ENCODE measurements around the gene DKK1.

DNA sequence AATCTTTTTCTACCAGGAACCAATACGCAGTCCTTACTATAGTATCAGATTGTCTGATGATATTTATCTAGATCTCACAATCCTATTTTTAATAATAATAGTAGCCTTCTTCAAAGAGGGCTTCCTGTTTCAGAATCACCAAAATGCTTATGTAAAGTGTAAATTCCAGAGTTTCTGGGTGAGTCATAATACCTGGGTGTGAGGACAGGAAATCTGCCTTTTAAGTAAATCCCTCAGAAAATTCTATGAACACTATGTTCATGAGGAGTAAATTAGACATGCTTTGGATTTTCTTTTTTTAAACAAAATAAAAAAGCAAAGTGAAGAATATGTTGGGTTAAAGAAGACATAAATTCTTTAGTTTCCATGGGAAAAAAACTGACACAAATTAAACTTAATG is 20.5 kb downstream of the DKK1 start:
- TF ChIP-seq, protein P1, sequence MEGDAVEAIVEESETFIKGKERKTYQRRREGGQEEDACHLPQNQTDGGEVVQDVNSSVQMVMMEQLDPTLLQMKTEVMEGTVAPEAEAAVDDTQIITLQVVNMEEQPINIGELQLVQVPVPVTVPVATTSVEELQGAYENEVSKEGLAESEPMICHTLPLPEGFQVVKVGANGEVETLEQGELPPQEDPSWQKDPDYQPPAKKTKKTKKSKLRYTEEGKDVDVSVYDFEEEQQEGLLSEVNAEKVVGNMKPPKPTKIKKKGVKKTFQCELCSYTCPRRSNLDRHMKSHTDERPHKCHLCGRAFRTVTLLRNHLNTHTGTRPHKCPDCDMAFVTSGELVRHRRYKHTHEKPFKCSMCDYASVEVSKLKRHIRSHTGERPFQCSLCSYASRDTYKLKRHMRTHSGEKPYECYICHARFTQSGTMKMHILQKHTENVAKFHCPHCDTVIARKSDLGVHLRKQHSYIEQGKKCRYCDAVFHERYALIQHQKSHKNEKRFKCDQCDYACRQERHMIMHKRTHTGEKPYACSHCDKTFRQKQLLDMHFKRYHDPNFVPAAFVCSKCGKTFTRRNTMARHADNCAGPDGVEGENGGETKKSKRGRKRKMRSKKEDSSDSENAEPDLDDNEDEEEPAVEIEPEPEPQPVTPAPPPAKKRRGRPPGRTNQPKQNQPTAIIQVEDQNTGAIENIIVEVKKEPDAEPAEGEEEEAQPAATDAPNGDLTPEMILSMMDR (IDR thresholded peaks at IDR 0.05) = no peak
- TF ChIP-seq POLR2A (IDR thresholded peaks at IDR 0.05) = no peak

All from body of pancreas (tissue), 4 donors.